Testis (tissue), 3 donors: ENCODE results near the gene DNAH9. TPM values are rescaled to one million over a fixed set of nuclear protein-coding genes. Genes with fewer than 3 reads are reported as not detected.

Experiments
- DNase-seq: peaks from one replicate; pipeline ENCODE4 v3.0.0-alpha.2; 2019
- H3K27ac ChIP-seq, 2 donors: fragments of 200-600 bp; sonication (generic); one replicate each; pipeline ENCODE4 v1.5.1; 2019
- H3K27me3 ChIP-seq: fragments of 200-600 bp; sonication (generic); one replicate; pipeline ENCODE4 v1.5.1; 2019
- H3K36me3 ChIP-seq: fragments of 200-600 bp; sonication (generic); one replicate; pipeline ENCODE4 v1.5.1; 2017; ENCODE audit warnings: low read depth; ENCODE audit errors: missing control alignments
- H3K4me1 ChIP-seq: fragments of 200-600 bp; sonication (generic); one replicate; pipeline ENCODE4 v1.5.1; 2019
- H3K4me3 ChIP-seq, 2 donors: fragments of 200-600 bp; sonication (generic); one replicate each; pipeline ENCODE4 v1.5.1; 2017 to 2019
- H3K9me3 ChIP-seq: fragments of 200-600 bp; sonication (generic); one replicate; pipeline ENCODE4 v1.5.1; 2017
- CTCF ChIP-seq, 3 experiments: fragments of 450-650 bp in 2 of 3; fragments of 200-600 bp in 1 of 3; sonication (generic) in 1 of 3; IDR thresholded peaks; one replicate each; pipeline ENCODE4 v1.5.1; 2016 to 2019; ENCODE audit warnings: antibody characterized with exemption in 3 of 3, mild to moderate bottlenecking in 2 of 3, moderate library complexity in 1 of 3
- POLR2A ChIP-seq: fragments of 450-650 bp; IDR thresholded peaks from one replicate; pipeline ENCODE4 v1.6.1; 2017; ENCODE audit warnings: antibody characterized with exemption, mild to moderate bottlenecking, moderate library complexity
- WGBS, 2 donors: methylation state at CpG; one replicate each; pipeline ENCODE4 v1.1.5; 2018; 5-methylcytosine and 5-hydroxymethylcytosine counted together
- intact Hi-C: fragments of 100-400 bp; cut with DNase I; formaldehyde crosslinking; loops from one replicate; pipeline ENCODE4 v1.15.1; 2023; ENCODE audit warnings: low total_unique reads
- polyA plus RNA-seq: library from polyadenylated mRNA; stranded (reverse); fragments of 350-450 nt; fragmentation: Illumina TruSeq; extraction: RNeasy Lipid Tissue Mini Kit (QIAGEN cat#74804); gene quantifications from one replicate; pipeline ENCODE4 v1.2.3, GENCODE V29; 2014; ENCODE audit warnings: low read depth, low replicate concordance; ENCODE audit not compliant: insufficient read depth
- total RNA-seq, 2 donors: library from RNA; depleted of rRNA; stranded (reverse); fragments of >200 nt; gene quantifications; one replicate each; pipeline ENCODE4 v1.2.3, GENCODE V29; 2016

Gene DNAH9
- total and polyA plus RNA-seq, 3 donors from 2014 or later: 15.4 to 22.9 (median 19.4) TPM

- no peaks in the 10 kb centered on the region for H3K4me1 ChIP-seq
- no peak overlapping the region for H3K4me3 ChIP-seq
- WGBS, 2 donors: 96 to 97% methylated on average over 10 of the region's 10 CpGs
- H3K27ac ChIP-seq: no peak overlapping the region
- TF ChIP-seq CTCF (IDR thresholded peaks at IDR 0.05) (no peak), POLR2A (no peak)
- no peak for DNase-seq
- no peaks in the 10 kb centered on the region for H3K27me3 ChIP-seq
- intact Hi-C loops: no loop called here
- H3K9me3 ChIP-seq: no peaks in the 10 kb centered on the region
- no peaks in the 10 kb centered on the region for H3K36me3 ChIP-seq
Measured at GRCh38 chr17:11558681-11559234, 39.5 kb upstream of the DNAH9 start.

DNA sequence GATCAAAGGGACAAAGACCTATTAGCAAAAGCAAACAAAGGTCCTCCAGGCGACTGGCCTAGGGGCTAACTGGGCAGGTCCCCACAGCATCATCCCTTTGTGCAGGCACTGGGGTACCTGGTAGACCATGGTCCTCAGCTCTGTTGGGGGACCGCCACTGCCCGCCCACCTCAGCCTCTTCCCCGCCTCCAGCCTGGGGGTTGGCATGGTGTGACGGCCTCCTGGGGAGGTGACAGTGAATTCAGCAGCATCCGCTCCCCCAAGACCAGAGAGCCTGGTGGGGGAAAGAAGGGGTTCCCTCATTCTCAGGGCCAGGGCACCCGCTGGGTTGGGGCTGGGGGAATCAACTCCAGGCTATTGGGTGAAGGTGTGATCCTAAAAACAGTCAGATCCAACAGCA lies 38.7 kb upstream of the DNAH9 start:
- Histone ChIP-seq H3K9me3 (no peaks in the 10 kb centered on the region), H3K27me3 (no peaks in the 10 kb centered on the region), H3K4me1 (no peaks in the 10 kb centered on the region), H3K36me3 (no peaks in the 10 kb centered on the region), H3K4me3 (no peak overlapping the region), H3K27ac (no peak overlapping the region)
- intact Hi-C loops: no loop called here
- TF ChIP-seq CTCF (IDR thresholded peaks at IDR 0.05): no peak
- TF ChIP-seq POLR2A: no peak
- no peak for DNase-seq
- 95 to 100% methylated on average over 2 to 7 of the region's 7 CpGs for WGBS, 2 donors

- Histone ChIP-seq H3K27ac (no peak overlapping the region), H3K9me3 (no peaks in the 10 kb centered on the region), H3K4me1 (no peaks in the 10 kb centered on the region), H3K36me3 (no peaks in the 10 kb centered on the region), H3K27me3 (no peaks in the 10 kb centered on the region), H3K4me3 (no peak overlapping the region)
- DNase-seq: no peak
- TF ChIP-seq POLR2A (no peak), CTCF (IDR thresholded peaks at IDR 0.05) (no peak)
- 89 to 97% methylated on average over 1 of the region's 1 CpG for WGBS, 2 donors
- intact Hi-C loops: no loop called here
Measured at GRCh38 chr17:11561281-11561680, 37.0 kb upstream of the DNAH9 start.

DNA sequence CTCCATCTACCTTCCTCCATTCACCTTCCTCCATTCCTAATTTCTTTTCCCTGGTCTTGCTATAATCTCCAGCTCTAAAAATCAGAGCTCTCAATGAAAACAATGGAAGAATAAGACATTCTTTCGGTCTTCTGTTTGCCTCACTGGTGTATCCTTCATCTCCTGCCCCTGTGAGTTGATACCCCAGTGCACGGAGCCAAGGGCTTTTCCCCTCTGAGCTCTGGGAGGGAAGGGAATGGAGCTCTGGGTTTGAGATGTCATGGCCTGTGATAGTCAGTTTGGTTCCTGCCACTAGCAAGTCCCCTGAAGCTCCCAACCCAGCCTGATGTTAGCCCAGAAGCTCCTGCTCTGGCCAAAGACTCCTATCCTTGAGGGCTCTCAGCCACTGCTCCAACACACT lies 36.6 kb upstream of the DNAH9 start:
- Histone ChIP-seq H3K27me3 (no peaks in the 10 kb centered on the region), H3K4me3 (no peak overlapping the region), H3K4me1 (no peaks in the 10 kb centered on the region), H3K27ac (no peak overlapping the region), H3K9me3 (no peaks in the 10 kb centered on the region), H3K36me3 (no peaks in the 10 kb centered on the region)
- intact Hi-C loops: no loop called here
- DNase-seq: no peak
- 95 to 100% methylated on average over 2 of the region's 2 CpGs for WGBS, 2 donors
- TF ChIP-seq CTCF (IDR thresholded peaks at IDR 0.05): no peak
- no peak for TF ChIP-seq POLR2A
